Activated naive CD4-positive, alpha-beta T cell treated with anti-CD3 and anti-CD28 coated beads for 36 hours (primary cell): Measurements from ENCODE around the gene SMIM12. TPM values are rescaled to one million over a fixed set of nuclear protein-coding genes. Genes with fewer than 3 reads are reported as not detected.
A peak's percentile ranks its signal among the peaks of the same experiment; 100 is the strongest.

Experiments used
- CTCF ChIA-PET: fragments of 350-600 bp; sonication (Branson Sonifier 250); formaldehyde crosslinking; loops from one replicate; lab custom pipeline; 2021; ENCODE audit warnings: antibody characterized with exemption; lab: Charles Lee
- DNase-seq: peaks from one replicate; pipeline ENCODE4 v3.0.0-alpha.2; 2020
- H3K27ac Mint-ChIP-seq: one replicate; pipeline ENCODE4 v1.8.0; 2021; ENCODE audit warnings: mild to moderate bottlenecking, mixed read lengths
- H3K27me3 Mint-ChIP-seq: one replicate; pipeline ENCODE4 v1.8.0; 2021; ENCODE audit warnings: low read depth, mixed read lengths
- H3K36me3 Mint-ChIP-seq: one replicate; pipeline ENCODE4 v1.8.0; 2021; ENCODE audit warnings: low read depth, mixed read lengths
- H3K4me1 Mint-ChIP-seq: one replicate; pipeline ENCODE4 v1.8.0; 2021; ENCODE audit warnings: low read depth, mixed read lengths
- H3K4me3 Mint-ChIP-seq: one replicate; pipeline ENCODE4 v1.8.0; 2021; ENCODE audit warnings: mild to moderate bottlenecking, moderate library complexity, mixed read lengths
- H3K9me3 Mint-ChIP-seq: one replicate; pipeline ENCODE4 v1.8.0; 2021; ENCODE audit warnings: mixed read lengths
- intact Hi-C: fragments of 100-400 bp; cut with micrococcal nuclease; formaldehyde crosslinking; loops from one replicate; pipeline ENCODE4 v1.15.1; 2023
- total RNA-seq, 2 experiments: library from RNA; stranded (reverse); gene quantifications; one replicate each; pipeline ENCODE4 v1.2.3, GENCODE V29; 2021

The SMIM12 gene
- total RNA-seq, result 10 to 100 TPM; 37.6 to 38.6 TPM

- peak within 1 kb of the TSS; percentile 98 for H3K4me3 Mint-ChIP-seq
- peaks cover 53% of the 10 kb centered on the region for H3K4me1 Mint-ChIP-seq
- CTCF ChIA-PET, result interaction anchor here (1.0 to 1.5 kb wide), 4 partner anchors 10 to 74 kb away, joined by 3 to 9 read pairs (median 4); no protein-coding TSS in a partner anchor
- no peaks in the 10 kb centered on the region for H3K27me3 Mint-ChIP-seq
- peak; percentile 96 for DNase-seq
- intact Hi-C loops, result loop anchor here (2.0 to 10.0 kb wide), 8 partner anchors 128 to 915 kb away; partner anchors contain the start of genes C1orf216, KIAA0319L, NCDN and SFPQ
- H3K36me3 Mint-ChIP-seq, result peaks cover 5% of the 10 kb centered on the region
- H3K9me3 Mint-ChIP-seq, result no peaks in the 10 kb centered on the region
- peak within 1 kb of the TSS; percentile 94 for H3K27ac Mint-ChIP-seq
Observed at GRCh38 chr1:34859446-34860200, at the start of gene SMIM12. Gene SMIM12 (minus strand): TSS chr1:34859749. CDS start chr1:34855977, 3,772 bp downstream.

GRCh38 chr1:34908369-34908768 is 48.8 kb upstream of the SMIM12 start:
- no peaks in the 10 kb centered on the region for H3K4me1 Mint-ChIP-seq
- no peaks in the 10 kb centered on the region for H3K36me3 Mint-ChIP-seq
- no peak overlapping the region for H3K27ac Mint-ChIP-seq
- H3K9me3 Mint-ChIP-seq, result no peaks in the 10 kb centered on the region
- no peak overlapping the region for H3K4me3 Mint-ChIP-seq
- CTCF ChIA-PET, result no interaction called here
- no peak for DNase-seq
- intact Hi-C loops, result no loop called here
- peaks cover 4% of the 10 kb centered on the region for H3K27me3 Mint-ChIP-seq

GRCh38 chr1:34907487-34908090 is 48.0 kb upstream of the SMIM12 start:
- CTCF ChIA-PET, result interaction anchor here (0.9 kb wide), 1 partner anchor 121 kb away, joined by 4 read pairs; no protein-coding TSS in a partner anchor
- Mint-ChIP-seq H3K4me3 (no peak overlapping the region), H3K9me3 (no peaks in the 10 kb centered on the region), H3K27me3 (peaks cover 4% of the 10 kb centered on the region), H3K4me1 (no peaks in the 10 kb centered on the region), H3K36me3 (no peaks in the 10 kb centered on the region), H3K27ac (no peak overlapping the region)
- intact Hi-C loops, result no loop called here
- DNase-seq, result peak; percentile 37

- Mint-ChIP-seq H3K4me1 (no peaks in the 10 kb centered on the region), H3K27ac (no peak overlapping the region), H3K27me3 (peaks cover 8% of the 10 kb centered on the region), H3K36me3 (no peaks in the 10 kb centered on the region), H3K4me3 (no peak overlapping the region), H3K9me3 (no peaks in the 10 kb centered on the region)
- DNase-seq, result no peak
- CTCF ChIA-PET, result interaction anchor here (0.9 kb wide), 1 partner anchor 121 kb away, joined by 4 read pairs; no protein-coding TSS in a partner anchor
- intact Hi-C loops, result no loop called here
Observed at GRCh38 chr1:34906756-34907155, 47.2 kb upstream of the SMIM12 start.

GRCh38 chr1:34906222-34906621 is 46.7 kb upstream of the SMIM12 start:
- H3K9me3 Mint-ChIP-seq, result no peaks in the 10 kb centered on the region
- no peak overlapping the region for H3K27ac Mint-ChIP-seq
- peaks cover 10% of the 10 kb centered on the region for H3K27me3 Mint-ChIP-seq
- no peak for DNase-seq
- H3K4me1 Mint-ChIP-seq, result no peaks in the 10 kb centered on the region
- CTCF ChIA-PET, result no interaction called here
- H3K36me3 Mint-ChIP-seq, result no peaks in the 10 kb centered on the region
- intact Hi-C loops, result no loop called here
- no peak overlapping the region for H3K4me3 Mint-ChIP-seq

GRCh38 chr1:34905098-34905459 is 45.5 kb upstream of the SMIM12 start:
- CTCF ChIA-PET, result interaction anchor here (0.6 kb wide), 1 partner anchor 348 kb away, joined by 3 read pairs; no protein-coding TSS in a partner anchor
- DNase-seq, result no peak
- H3K4me1 Mint-ChIP-seq, result no peaks in the 10 kb centered on the region
- H3K27me3 Mint-ChIP-seq, result peaks cover 20% of the 10 kb centered on the region
- intact Hi-C loops, result no loop called here
- no peaks in the 10 kb centered on the region for H3K9me3 Mint-ChIP-seq
- H3K36me3 Mint-ChIP-seq, result no peaks in the 10 kb centered on the region
- no peak overlapping the region for H3K27ac Mint-ChIP-seq
- no peak overlapping the region for H3K4me3 Mint-ChIP-seq

- DNase-seq, result no peak
- intact Hi-C loops, result no loop called here
- no peak overlapping the region for H3K27ac Mint-ChIP-seq
- no peaks in the 10 kb centered on the region for H3K9me3 Mint-ChIP-seq
- H3K4me3 Mint-ChIP-seq, result no peak overlapping the region
- H3K27me3 Mint-ChIP-seq, result peaks cover 20% of the 10 kb centered on the region
- H3K4me1 Mint-ChIP-seq, result no peaks in the 10 kb centered on the region
- H3K36me3 Mint-ChIP-seq, result no peaks in the 10 kb centered on the region
- CTCF ChIA-PET, result no interaction called here
Observed at GRCh38 chr1:34904236-34905097, 44.9 kb upstream of the SMIM12 start.

GRCh38 chr1:34901919-34902318 is 42.4 kb upstream of the SMIM12 start:
- H3K27ac Mint-ChIP-seq, result no peak overlapping the region
- H3K4me1 Mint-ChIP-seq, result no peaks in the 10 kb centered on the region
- DNase-seq, result no peak
- no peaks in the 10 kb centered on the region for H3K9me3 Mint-ChIP-seq
- intact Hi-C loops, result no loop called here
- no peak overlapping the region for H3K4me3 Mint-ChIP-seq
- H3K27me3 Mint-ChIP-seq, result peaks cover 16% of the 10 kb centered on the region
- CTCF ChIA-PET, result no interaction called here
- H3K36me3 Mint-ChIP-seq, result no peaks in the 10 kb centered on the region

GRCh38 chr1:34900775-34901502 is 41.4 kb upstream of the SMIM12 start:
- no peaks in the 10 kb centered on the region for H3K36me3 Mint-ChIP-seq
- no peak overlapping the region for H3K27ac Mint-ChIP-seq
- CTCF ChIA-PET, result no interaction called here
- H3K9me3 Mint-ChIP-seq, result no peaks in the 10 kb centered on the region
- no peak for DNase-seq
- no peak overlapping the region for H3K4me3 Mint-ChIP-seq
- intact Hi-C loops, result no loop called here
- peaks cover 16% of the 10 kb centered on the region for H3K27me3 Mint-ChIP-seq
- H3K4me1 Mint-ChIP-seq, result no peaks in the 10 kb centered on the region

- DNase-seq, result no peak
- Mint-ChIP-seq H3K27me3 (peaks cover 16% of the 10 kb centered on the region), H3K4me1 (no peaks in the 10 kb centered on the region), H3K27ac (no peak overlapping the region), H3K36me3 (no peaks in the 10 kb centered on the region), H3K9me3 (no peaks in the 10 kb centered on the region), H3K4me3 (no peak overlapping the region)
- CTCF ChIA-PET, result no interaction called here
- intact Hi-C loops, result no loop called here
Observed at GRCh38 chr1:34899906-34900305, 40.4 kb upstream of the SMIM12 start.

- H3K27ac Mint-ChIP-seq, result no peak overlapping the region
Observed at GRCh38 chr1:34899471-34899870, 39.9 kb upstream of the SMIM12 start.

More at GRCh38 chr1:34899471-34899870, 39.9 kb upstream of the SMIM12 start:
- intact Hi-C loops, result no loop called here
- no peaks in the 10 kb centered on the region for H3K9me3 Mint-ChIP-seq
- no peaks in the 10 kb centered on the region for H3K4me1 Mint-ChIP-seq
- H3K4me3 Mint-ChIP-seq, result no peak overlapping the region
- no peaks in the 10 kb centered on the region for H3K36me3 Mint-ChIP-seq
- CTCF ChIA-PET, result no interaction called here
- H3K27me3 Mint-ChIP-seq, result peaks cover 16% of the 10 kb centered on the region
- no peak for DNase-seq
